Stomach (tissue), 9 donors: ENCODE results near the gene CISD2. TPM values are rescaled to one million over a fixed set of nuclear protein-coding genes. Genes with fewer than 3 reads are reported as not detected.
"Not testable (repeated sequence)": the region's sequence is repeated elsewhere in the genome, so short reads cannot be mapped to it uniquely, and the experiment has no call there.

Experiments used
- DNase-seq, 2 donors: peaks; one replicate each; pipeline versions ENCODE4 v3.0.0 to v3.0.0-alpha.2; 2013 to 2019
- H3K27ac ChIP-seq, 5 donors: fragments of 200-600 bp in 4 of 5; sonication (generic) in 4 of 5; one replicate each; pipeline ENCODE4 v1.5.1; 2013 to 2019; ENCODE audit warnings: mild to moderate bottlenecking in 1 of 5, moderate library complexity in 1 of 5
- H3K27me3 ChIP-seq, 3 donors: fragments of 200-600 bp; sonication (generic); one replicate each; pipeline ENCODE4 v1.5.1; 2017 to 2019; ENCODE audit warnings: mixed run types in 1 of 3
- H3K36me3 ChIP-seq, 4 donors: fragments of 200-600 bp; sonication (generic); 1 replicate in 3 of 4; 2 replicates in 1 of 4; pipeline ENCODE4 v1.5.1; 2016 to 2019
- H3K4me1 ChIP-seq, 4 donors: fragments of 200-600 bp; sonication (generic); one replicate each; pipeline ENCODE4 v1.5.1; 2016 to 2019
- H3K4me3 ChIP-seq, 4 donors: fragments of 200-600 bp; sonication (generic) in 3 of 4; one replicate each; pipeline ENCODE4 v1.5.1; 2016 to 2019; ENCODE audit warnings: mild to moderate bottlenecking in 1 of 4
- H3K9me3 ChIP-seq, 4 donors: fragments of 200-600 bp; sonication (generic); one replicate each; pipeline ENCODE4 v1.5.1; 2016 to 2019
- CTCF ChIP-seq, 7 experiments: fragments of 450-650 bp in 4 of 7; fragments of 200-600 bp in 3 of 7; sonication (generic) in 3 of 7; IDR thresholded peaks; one replicate each; pipeline ENCODE4 v1.5.1; 2016 to 2019; ENCODE audit warnings: antibody characterized with exemption in 7 of 7, control low read depth in 2 of 7, mild to moderate bottlenecking in 1 of 7
- EP300 ChIP-seq: sonication (generic); formaldehyde crosslinking; IDR thresholded peaks from one replicate; pipeline ENCODE4 v1.6.1; 2017; ENCODE audit warnings: antibody characterized with exemption
- POLR2A ChIP-seq, 4 donors: fragments of 450-650 bp; IDR thresholded peaks; one replicate each; pipeline ENCODE4 v1.6.1; 2016; ENCODE audit warnings: antibody characterized with exemption in 4 of 4, control low read depth in 2 of 4, mild to moderate bottlenecking in 1 of 4, moderate library complexity in 1 of 4
- POLR2AphosphoS5 ChIP-seq, 3 donors: sonication (generic); formaldehyde crosslinking; IDR thresholded peaks; one replicate each; pipeline ENCODE4 v1.6.1; 2016; ENCODE audit warnings: antibody characterized with exemption in 3 of 3
- WGBS, 5 donors: extraction: QIAGEN DNeasy Blood & Tissue Kit in 3 of 5; methylation state at CpG; one replicate each; pipeline versions ENCODE4 v1.1.5 to v1.1.7; 2013 to 2018; 5-methylcytosine and 5-hydroxymethylcytosine counted together
- intact Hi-C: fragments of 100-400 bp; cut with DNase I; formaldehyde crosslinking; loops from one replicate; pipeline ENCODE4 v1.15.1; 2023; ENCODE audit warnings: low total_unique reads
- polyA plus RNA-seq, 3 donors: library from polyadenylated mRNA; stranded (reverse); fragments of 200-250 nt; gene quantifications; one replicate each; pipeline ENCODE4 v1.2.3, GENCODE V29; 2013
- small RNA-seq, 4 donors: library from RNA; depleted of rRNA; stranded (forward); fragments of <200 nt; gene quantifications; one replicate each; pipeline ENCODE3, GENCODE V24; 2016
- total RNA-seq, 5 donors: library from RNA; depleted of rRNA; stranded (reverse); fragments of >200 nt; gene quantifications; one replicate each; pipeline versions ENCODE4 v1.1.0 to v1.2.3, GENCODE V29; 2014 to 2016
- donor health status: healthy with polysubstance abuse.
- donor health status: Bipolar disorder and iron deficiency.
- donor health status: healthy.

CISD2 gene
- total and polyA plus RNA-seq, 8 donors: 1.3 to 25.5 (median 14.1) TPM; not detected in 1

DNA sequence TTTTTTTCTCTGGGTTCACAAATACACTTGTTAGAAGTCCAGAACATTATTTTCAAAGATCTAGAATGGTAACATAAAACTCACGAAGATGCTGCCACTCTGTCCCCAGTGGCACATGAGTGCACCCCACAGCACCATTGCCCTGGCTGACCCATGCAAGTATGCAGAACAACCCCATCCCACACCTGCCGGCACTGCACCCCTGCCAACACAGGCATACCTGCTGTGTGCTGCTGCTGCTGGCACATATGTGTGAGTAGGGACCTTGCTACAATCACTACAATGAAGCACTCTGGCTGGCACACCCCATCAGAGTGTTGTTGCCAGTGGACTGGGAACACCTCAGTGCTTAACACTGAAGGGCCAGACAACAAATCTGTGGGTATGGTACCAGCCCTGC, 66.9 kb downstream of the CISD2 start:
- no peak overlapping the region for H3K27ac ChIP-seq
- H3K9me3 ChIP-seq: no peaks in the 10 kb centered on the region
- TF ChIP-seq POLR2A (IDR thresholded peaks at IDR 0.05): no peak
- TF ChIP-seq EP300: no peak
- no peak for TF ChIP-seq POLR2AphosphoS5 (IDR thresholded peaks at IDR 0.05)
- TF ChIP-seq CTCF (IDR thresholded peaks at IDR 0.05): no peak
- intact Hi-C loops: no loop called here
- H3K4me3 ChIP-seq: no peak overlapping the region
- no peaks in the 10 kb centered on the region for H3K27me3 ChIP-seq
- WGBS, 5 donors: 65 to 92% (median 86%) methylated on average over 2 of the region's 2 CpGs
- H3K4me1 ChIP-seq: no peaks in the 10 kb centered on the region
- no peak for DNase-seq
- H3K36me3 ChIP-seq: no peaks in the 10 kb centered on the region

- 79 to 88% (median 81%) methylated on average over 2 of the region's 2 CpGs for WGBS, 5 donors
- DNase-seq, H3K4me1 ChIP-seq, H3K27me3 ChIP-seq, H3K27ac ChIP-seq, H3K9me3 ChIP-seq, intact Hi-C loops, H3K36me3 ChIP-seq, H3K4me3 ChIP-seq: not testable (repeated sequence)
Observed at GRCh38 chr4:102938063-102938462, 69.3 kb downstream of the CISD2 start.

Small RNA genes within 50 kb of the gene (small RNA-seq; reads per million reads assigned to genes)
- gene RNU7-151P: 0 reads per million in 4 donors

Other genes starting within 250 kb of the CISD2 start
- 10 to 100 TPM; 21.0 to 69.4 (median 43.9) TPM for gene MANBA, start 108.0 kb upstream of the CISD2 start, total RNA-seq
- gene MANBA, start 108.0 kb upstream of the CISD2 start, polyA plus RNA-seq: 10 to 100 TPM in 2 of 3 donors, 1 to 10 TPM in 1; 8.4 to 15.7 (median 12.3) TPM
- 100 to 1,000 TPM; 200 to 398 (median 286) TPM for gene UBE2D3, start 41.4 kb upstream of the CISD2 start, total RNA-seq
- 100 to 1,000 TPM; 143 to 290 (median 180) TPM for gene UBE2D3, start 41.4 kb upstream of the CISD2 start, polyA plus RNA-seq
- 10 to 100 TPM in 1 of 5 donors, 1 to 10 TPM in 1, not detected in 3; 3.7 to 21.4 TPM for gene SLC9B1, start 150.7 kb downstream of the CISD2 start, total RNA-seq
- under 1 TPM in 1 of 3 donors, not detected in 2; 0.15 TPM for gene SLC9B1, start 150.7 kb downstream of the CISD2 start, polyA plus RNA-seq
- gene SLC9B2, start 207.8 kb downstream of the CISD2 start, total RNA-seq: 10 to 100 TPM in 2 of 5 donors, 1 to 10 TPM in 3; 1.7 to 26.3 (median 8.0) TPM
- 10 to 100 TPM in 2 of 3 donors, 1 to 10 TPM in 1; 3.5 to 13.0 (median 12.1) TPM for gene SLC9B2, start 207.8 kb downstream of the CISD2 start, polyA plus RNA-seq
- gene BDH2, start 230.8 kb downstream of the CISD2 start, total RNA-seq: 10 to 100 TPM in 4 of 5 donors, 1 to 10 TPM in 1; 3.5 to 74.7 (median 41.4) TPM
- gene BDH2, start 230.8 kb downstream of the CISD2 start, polyA plus RNA-seq: 10 to 100 TPM; 45.9 to 65.4 (median 60.2) TPM